Fibroblast of skin of right quadriceps (primary cell): ENCODE results near the gene LYRM4.

ENCODE experiments used
- DNase-seq: peaks from one replicate; pipeline ENCODE4 v3.0.0-alpha.2; 2013

LYRM4 gene

GRCh38 chr6:5203546-5203945, 57.2 kb downstream of the LYRM4 start:
- no peak for DNase-seq

- DNase-seq, result no peak
Measured at GRCh38 chr6:5202941-5203340, 57.8 kb downstream of the LYRM4 start.

- DNase-seq, result no peak
Measured at GRCh38 chr6:5202206-5202605, 58.5 kb downstream of the LYRM4 start.

GRCh38 chr6:5201271-5201670, 59.5 kb downstream of the LYRM4 start:
- no peak for DNase-seq

GRCh38 chr6:5199702-5200101, 61.0 kb downstream of the LYRM4 start:
- DNase-seq, result no peak

GRCh38 chr6:5199283-5199682, 61.5 kb downstream of the LYRM4 start:
- DNase-seq, result no peak

- no peak for DNase-seq
Measured at GRCh38 chr6:5197084-5197483, 63.7 kb downstream of the LYRM4 start.

GRCh38 chr6:5192135-5192794, 68.5 kb downstream of the LYRM4 start:
- no peak for DNase-seq

DNA sequence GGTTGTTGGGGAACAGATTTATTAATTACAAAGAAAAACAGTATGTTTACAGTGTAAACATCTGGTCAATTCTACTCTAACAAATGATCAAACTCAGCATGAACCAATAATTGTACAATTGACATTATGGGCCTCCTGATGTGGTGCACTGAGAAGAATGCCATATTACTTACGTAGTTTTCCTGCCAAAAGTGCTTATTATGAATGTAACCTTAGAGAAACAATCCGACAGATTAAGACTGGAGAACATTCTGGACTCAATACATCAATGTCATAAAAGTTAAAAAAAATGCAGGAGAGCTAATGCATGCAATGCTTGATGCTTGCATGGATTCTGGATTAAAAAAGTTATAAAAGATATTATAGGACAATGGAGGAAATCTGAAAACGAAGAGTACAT, 69.0 kb downstream of the LYRM4 start:
- no peak for DNase-seq

- no peak for DNase-seq
Measured at GRCh38 chr6:5191222-5191621, 69.5 kb downstream of the LYRM4 start.

GRCh38 chr6:5190507-5190906, 70.2 kb downstream of the LYRM4 start:
- DNase-seq, result peak; percentile 95

- DNase-seq, result no peak
Measured at GRCh38 chr6:5188646-5189045, 72.1 kb downstream of the LYRM4 start.

GRCh38 chr6:5184878-5185277, 75.9 kb downstream of the LYRM4 start:
- DNase-seq, result no peak

DNA sequence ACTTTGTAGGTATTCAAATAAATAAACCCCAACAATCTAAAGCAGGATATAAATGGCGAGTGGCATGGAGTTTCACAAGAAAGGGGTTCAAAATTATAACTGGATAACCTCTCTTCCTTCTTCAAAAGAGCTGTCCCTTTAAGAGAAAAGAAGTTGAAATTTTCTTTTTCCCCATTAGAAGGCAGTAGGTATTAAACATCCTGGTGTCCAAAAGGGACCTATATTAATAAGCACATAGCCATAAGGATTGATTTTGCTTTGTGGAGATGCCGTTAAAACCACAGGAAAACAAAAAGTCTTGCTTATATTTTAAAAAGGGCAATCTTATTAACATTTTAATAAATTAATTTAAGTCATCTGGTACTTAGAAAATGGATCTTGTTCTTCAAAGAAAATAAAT, 76.5 kb downstream of the LYRM4 start:
- no peak for DNase-seq

- no peak for DNase-seq
Measured at GRCh38 chr6:5181510-5182317, 79.0 kb downstream of the LYRM4 start.

DNA sequence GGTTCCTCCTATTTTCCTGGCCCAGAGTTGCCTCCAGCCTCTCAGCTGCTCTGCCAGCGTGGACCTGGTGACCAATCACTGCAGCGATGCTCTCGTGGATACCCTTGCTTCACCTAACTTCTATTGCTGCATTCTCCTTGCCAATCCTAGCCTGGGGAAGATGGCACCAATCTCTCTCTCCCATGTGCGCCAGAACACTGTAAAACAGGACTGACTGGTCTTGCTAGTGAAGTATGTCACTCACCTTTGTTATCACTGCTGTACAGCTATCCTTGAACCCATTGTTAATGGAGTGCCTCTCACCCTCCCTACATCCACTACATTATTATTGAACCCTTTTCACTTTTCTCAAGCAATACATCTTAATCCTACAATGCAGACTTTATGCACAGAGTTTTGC, 80.1 kb downstream of the LYRM4 start:
- DNase-seq, result no peak

- DNase-seq, result no peak
Measured at GRCh38 chr6:5179917-5180316, 80.8 kb downstream of the LYRM4 start.

- no peak for DNase-seq
Measured at GRCh38 chr6:5178806-5179205, 81.9 kb downstream of the LYRM4 start.

GRCh38 chr6:5175635-5176034, 85.1 kb downstream of the LYRM4 start:
- no peak for DNase-seq

DNA sequence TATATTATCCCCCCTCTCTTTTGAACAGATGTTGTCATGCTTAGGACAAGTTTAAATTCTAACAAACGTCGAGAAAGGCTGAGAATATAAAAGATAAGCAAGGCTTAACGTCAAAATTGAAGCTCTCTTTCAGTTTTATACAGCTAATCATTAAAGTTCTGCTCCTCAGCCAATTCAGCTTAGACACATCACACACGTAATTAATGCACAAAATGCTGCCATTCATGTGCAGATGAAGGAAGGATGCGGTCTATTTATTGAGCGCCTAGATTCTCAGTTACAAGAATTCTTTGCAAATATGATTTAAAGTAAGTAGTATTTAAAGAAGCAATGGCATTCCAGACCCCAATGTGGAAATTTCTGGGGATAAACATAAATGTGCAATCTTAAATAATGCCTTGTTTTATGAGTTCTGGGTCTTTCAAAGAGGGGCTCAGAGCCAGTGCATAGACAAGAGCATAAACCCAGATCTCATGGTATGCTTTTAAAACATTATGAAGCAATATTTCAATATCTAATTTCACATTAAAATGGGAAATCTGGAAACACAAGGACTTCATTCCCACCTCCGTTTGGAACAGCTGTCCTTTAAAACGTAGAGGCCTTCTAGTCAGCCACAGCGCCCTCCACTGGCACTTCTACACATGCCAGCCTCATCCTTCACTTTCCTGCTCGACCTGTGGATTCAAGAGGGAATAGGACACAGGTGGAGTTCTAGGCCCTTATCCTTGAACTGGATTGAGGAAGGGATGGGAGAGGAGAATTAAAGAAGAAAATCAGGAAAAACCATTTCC, 85.8 kb downstream of the LYRM4 start:
- no peak for DNase-seq

- DNase-seq, result no peak
Measured at GRCh38 chr6:5174244-5174643, 86.5 kb downstream of the LYRM4 start.

- DNase-seq, result no peak
Measured at GRCh38 chr6:5173810-5174209, 86.9 kb downstream of the LYRM4 start.

GRCh38 chr6:5172897-5173474, 87.8 kb downstream of the LYRM4 start:
- DNase-seq, result no peak
